Suprapubic skin (tissue), 4 donors: Measurements from ENCODE around the gene PAOX. TPM values are rescaled to one million over a fixed set of nuclear protein-coding genes. Genes with fewer than 3 reads are reported as not detected.

Experiments
- DNase-seq, 2 donors: peaks; one replicate each; pipeline ENCODE4 v3.0.0-alpha.2; 2019; ENCODE audit warnings: low spot score in 2 of 2
- H3K27ac ChIP-seq: fragments of 200-600 bp; sonication (generic); one replicate; pipeline ENCODE4 v1.5.1; 2019
- H3K27me3 ChIP-seq: fragments of 200-600 bp; sonication (generic); one replicate; pipeline ENCODE4 v1.5.1; 2019
- H3K36me3 ChIP-seq: fragments of 200-600 bp; sonication (generic); one replicate; pipeline ENCODE4 v1.5.1; 2019
- H3K4me1 ChIP-seq: fragments of 200-600 bp; sonication (generic); one replicate; pipeline ENCODE4 v1.5.1; 2019
- H3K4me3 ChIP-seq: fragments of 200-600 bp; sonication (generic); one replicate; pipeline ENCODE4 v1.5.1; 2019; ENCODE audit warnings: mild to moderate bottlenecking
- H3K9me3 ChIP-seq: fragments of 200-600 bp; sonication (generic); one replicate; pipeline ENCODE4 v1.5.1; 2019
- CTCF ChIP-seq, 2 donors: fragments of 200-600 bp in 1 of 2; fragments of 450-650 bp in 1 of 2; sonication (generic) in 1 of 2; IDR thresholded peaks; one replicate each; pipeline ENCODE4 v1.5.1; 2016 to 2019; ENCODE audit warnings: antibody characterized with exemption in 2 of 2, mild to moderate bottlenecking in 1 of 2, moderate library complexity in 1 of 2
- EP300 ChIP-seq: sonication (generic); formaldehyde crosslinking; IDR thresholded peaks from one replicate; pipeline ENCODE4 v1.6.1; 2017; ENCODE audit warnings: antibody characterized with exemption
- POLR2A ChIP-seq, 2 donors: fragments of 450-650 bp; IDR thresholded peaks; one replicate each; pipeline ENCODE4 v1.6.1; 2017; ENCODE audit warnings: antibody characterized with exemption in 2 of 2, mild to moderate bottlenecking in 2 of 2, moderate library complexity in 2 of 2
- POLR2AphosphoS5 ChIP-seq, 3 donors: sonication (generic); formaldehyde crosslinking; IDR thresholded peaks; one replicate each; pipeline ENCODE4 v1.6.1; 2017; ENCODE audit warnings: antibody characterized with exemption in 3 of 3
- WGBS: methylation state at CpG from one replicate; pipeline ENCODE4 v1.1.5; 2018; 5-methylcytosine and 5-hydroxymethylcytosine counted together
- total RNA-seq, 4 donors: library from RNA; depleted of rRNA; stranded (reverse); fragments of >200 nt; gene quantifications; one replicate each; pipeline ENCODE4 v1.1.0, GENCODE V29; 2016

The PAOX gene
- total RNA-seq, 4 donors from 2014 or later, result 7.8 to 23.4 (median 14.3) TPM

GRCh38 chr10:133338080-133339071 lies 40.7 kb upstream of the PAOX start:
- H3K9me3 ChIP-seq, result no peaks in the 10 kb centered on the region
- WGBS, result 84% methylated on average over 10 of the region's 10 CpGs
- peaks cover 23% of the 10 kb centered on the region for H3K4me1 ChIP-seq
- TF ChIP-seq CTCF (IDR thresholded peaks at IDR 0.05) (no peak), EP300 (no peak), POLR2AphosphoS5 (IDR thresholded peaks at IDR 0.05) (no peak), POLR2A (IDR thresholded peaks at IDR 0.05) (no peak)
- peaks cover 83% of the 10 kb centered on the region for H3K27me3 ChIP-seq
- no peaks in the 10 kb centered on the region for H3K36me3 ChIP-seq
- no peak for DNase-seq
- H3K27ac ChIP-seq, result no peak overlapping the region
- no peak overlapping the region for H3K4me3 ChIP-seq

DNA sequence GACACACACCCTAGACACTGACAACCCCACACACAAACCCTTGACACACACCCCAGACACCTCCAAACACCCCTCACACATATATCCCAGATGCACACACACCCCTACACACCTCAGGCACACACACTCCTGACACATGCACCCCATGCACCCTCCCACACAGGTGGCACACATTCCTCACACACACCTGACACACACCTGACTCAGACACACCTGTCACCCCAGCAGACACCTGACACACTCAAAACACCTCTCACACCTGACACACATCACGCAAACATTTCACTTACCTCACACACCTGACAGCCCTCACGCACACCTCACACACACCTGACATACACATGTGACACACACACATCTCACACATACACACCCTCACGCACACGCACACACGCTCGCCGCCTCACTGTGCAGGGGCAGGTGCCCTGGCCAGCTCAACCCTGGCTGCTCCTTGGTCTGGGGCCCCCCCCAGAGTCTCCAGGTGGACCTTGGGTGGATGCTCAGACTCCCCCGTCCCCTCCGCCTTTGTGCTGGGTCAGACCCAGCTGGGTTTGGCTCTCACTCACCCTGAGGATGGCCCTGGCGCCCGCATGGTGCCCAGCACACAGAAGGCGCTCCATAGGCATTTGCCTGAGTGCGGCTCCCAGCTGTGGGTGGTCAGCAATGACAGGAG lies 39.2 kb upstream of the PAOX start:
- DNase-seq, result no peak
- TF ChIP-seq POLR2A (IDR thresholded peaks at IDR 0.05), result no peak
- no peak for TF ChIP-seq EP300
- TF ChIP-seq CTCF (IDR thresholded peaks at IDR 0.05), result no peak
- TF ChIP-seq POLR2AphosphoS5 (IDR thresholded peaks at IDR 0.05), result no peak
- H3K9me3 ChIP-seq, result no peaks in the 10 kb centered on the region
- WGBS, result 94% methylated on average over 10 of the region's 13 CpGs
- no peaks in the 10 kb centered on the region for H3K36me3 ChIP-seq
- peaks cover 20% of the 10 kb centered on the region for H3K4me1 ChIP-seq
- no peak overlapping the region for H3K27ac ChIP-seq
- no peak overlapping the region for H3K4me3 ChIP-seq
- peaks cover 79% of the 10 kb centered on the region for H3K27me3 ChIP-seq

GRCh38 chr10:133341983-133342382 lies 37.1 kb upstream of the PAOX start:
- Histone ChIP-seq H3K27me3 (peaks cover 66% of the 10 kb centered on the region), H3K4me1 (no peaks in the 10 kb centered on the region), H3K4me3 (no peak overlapping the region), H3K36me3 (no peaks in the 10 kb centered on the region), H3K9me3 (no peaks in the 10 kb centered on the region), H3K27ac (no peak overlapping the region)
- TF ChIP-seq CTCF (IDR thresholded peaks at IDR 0.05), result no peak
- no peak for DNase-seq
- WGBS, result 74% methylated on average over 4 of the region's 4 CpGs

DNA sequence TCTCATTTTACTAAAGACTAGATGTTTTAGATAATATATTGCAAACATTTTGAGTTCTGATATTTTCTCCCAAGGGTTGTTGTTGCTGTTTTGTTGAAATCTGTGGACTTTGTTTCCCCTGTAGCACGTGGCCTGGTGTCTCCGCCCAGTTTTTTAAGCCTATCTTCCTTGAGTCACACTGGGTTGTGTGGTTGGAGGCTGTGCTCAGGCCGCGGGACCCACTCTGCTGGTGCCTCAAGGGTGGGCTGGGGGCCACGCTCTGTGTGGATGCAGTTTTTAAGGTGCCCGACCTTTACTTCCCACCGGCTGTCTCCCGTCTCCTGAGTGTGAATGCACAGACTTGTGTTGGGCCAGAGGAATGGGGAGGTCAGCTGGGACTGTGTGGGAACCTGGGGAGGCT lies 36.1 kb upstream of the PAOX start:
- peaks cover 66% of the 10 kb centered on the region for H3K27me3 ChIP-seq
- H3K4me1 ChIP-seq, result no peaks in the 10 kb centered on the region
- H3K27ac ChIP-seq, result no peak overlapping the region
- DNase-seq, result no peak
- no peak for TF ChIP-seq CTCF (IDR thresholded peaks at IDR 0.05)
- no peak for TF ChIP-seq POLR2AphosphoS5 (IDR thresholded peaks at IDR 0.05)
- TF ChIP-seq POLR2A (IDR thresholded peaks at IDR 0.05), result no peak
- TF ChIP-seq EP300, result no peak
- no peaks in the 10 kb centered on the region for H3K9me3 ChIP-seq
- H3K4me3 ChIP-seq, result no peak overlapping the region
- WGBS, result 69% methylated on average over 8 of the region's 8 CpGs
- no peaks in the 10 kb centered on the region for H3K36me3 ChIP-seq

GRCh38 chr10:133343558-133343957 lies 35.5 kb upstream of the PAOX start:
- H3K9me3 ChIP-seq, result no peaks in the 10 kb centered on the region

More at GRCh38 chr10:133343558-133343957, 35.5 kb upstream of the PAOX start:
- WGBS, result 63% methylated on average over 9 of the region's 9 CpGs
- Histone ChIP-seq H3K36me3 (no peaks in the 10 kb centered on the region), H3K27me3 (peaks cover 65% of the 10 kb centered on the region), H3K4me1 (no peaks in the 10 kb centered on the region), H3K4me3 (no peak overlapping the region), H3K27ac (no peak overlapping the region)
- DNase-seq, result no peak
- TF ChIP-seq POLR2A (IDR thresholded peaks at IDR 0.05) (no peak), CTCF (IDR thresholded peaks at IDR 0.05) (no peak), POLR2AphosphoS5 (IDR thresholded peaks at IDR 0.05) (no peak), EP300 (no peak)
